HepG2 (cell line): ENCODE measurements around the gene CYP4V2. TPM values are rescaled to one million over a fixed set of nuclear protein-coding genes. Genes with fewer than 3 reads are reported as not detected.

Source experiments
- FOXO1 ChIP-seq: sonication (generic); formaldehyde crosslinking; IDR thresholded peaks from 2 replicates; pipeline ENCODE4 v1.4.0; 2020; ENCODE audit warnings: missing genetic modification reagents
- KDM5B ChIP-seq: sonication (generic); formaldehyde crosslinking; IDR thresholded peaks from 2 replicates; pipeline ENCODE4 v1.4.0; 2020; ENCODE audit warnings: missing genetic modification reagents, mild to moderate bottlenecking, borderline replicate concordance
- KIAA2018 ChIP-seq: sonication (generic); formaldehyde crosslinking; IDR thresholded peaks from 2 replicates; pipeline ENCODE4 v1.5.0; 2020; ENCODE audit warnings: mild to moderate bottlenecking, missing genetic modification reagents, borderline replicate concordance
- LCORL ChIP-seq, 2 experiments: fragments of 450-650 bp in 1 of 2; sonication (generic) in 1 of 2; formaldehyde crosslinking in 1 of 2; IDR thresholded peaks; 2 replicates each; pipeline versions ENCODE4 v1.5.0 to v1.6.1; 2017 to 2020; ENCODE audit warnings: antibody characterized with exemption in 1 of 2, missing genetic modification reagents in 1 of 2
- MEIS1 ChIP-seq: sonication (generic); formaldehyde crosslinking; IDR thresholded peaks from 2 replicates; pipeline ENCODE4 v1.9.0; 2021; ENCODE audit warnings: mild to moderate bottlenecking, missing genetic modification reagents, moderate library complexity, borderline replicate concordance
- NFYC ChIP-seq: IDR thresholded peaks from 2 replicates; pipeline ENCODE4 v1.6.1; 2016; ENCODE audit warnings: missing genetic modification reagents, missing compliant biosample characterization
- NONO ChIP-seq, 2 experiments: fragments of 450-650 bp in 1 of 2; sonication (generic) in 1 of 2; formaldehyde crosslinking in 1 of 2; IDR thresholded peaks in 1 of 2; conservative IDR thresholded peaks in 1 of 2; 2 replicates each; pipeline versions ENCODE4 v1.6.1 to v1.8.0; 2017 to 2022; ENCODE audit warnings: mild to moderate bottlenecking in 1 of 2, missing genetic modification reagents in 1 of 2, moderate library complexity in 1 of 2
- POLR2A ChIP-seq, 2 experiments: IDR thresholded peaks; 2 replicates each; pipeline ENCODE4 v1.6.1; 2011; ENCODE audit warnings: low read depth in 2 of 2, low read length in 2 of 2, mild to moderate bottlenecking in 1 of 2, moderate library complexity in 1 of 2; ENCODE audit not compliant: insufficient read depth in 1 of 2
- PTBP1 ChIP-seq: fragments of 200-400 bp; formaldehyde crosslinking; IDR thresholded peaks from 2 replicates; pipeline ENCODE4 v1.6.1; 2018; ENCODE audit warnings: low read length, low read depth; ENCODE audit not compliant: poor library complexity, severe bottlenecking
- SMARCC2 ChIP-seq: fragments of 450-650 bp; IDR thresholded peaks from 2 replicates; pipeline ENCODE4 v1.6.1; 2017; ENCODE audit warnings: antibody characterized with exemption, mild to moderate bottlenecking
- ZHX1 ChIP-seq: sonication (generic); formaldehyde crosslinking; IDR thresholded peaks from 2 replicates; pipeline ENCODE4 v1.8.1; 2022; ENCODE audit warnings: low read depth, mild to moderate bottlenecking, missing genetic modification reagents
- ZNF225 ChIP-seq: sonication (generic); formaldehyde crosslinking; IDR thresholded peaks from 2 replicates; pipeline ENCODE4 v1.4.0; 2020; ENCODE audit warnings: mild to moderate bottlenecking, missing genetic modification reagents
- ZNF549 ChIP-seq: sonication (generic); formaldehyde crosslinking; IDR thresholded peaks from 2 replicates; pipeline ENCODE4 v1.5.0; 2020; ENCODE audit warnings: missing genetic modification reagents
- ZNF550 ChIP-seq: sonication (generic); formaldehyde crosslinking; IDR thresholded peaks from 2 replicates; pipeline ENCODE4 v1.4.0; 2020; ENCODE audit warnings: mild to moderate bottlenecking, missing genetic modification reagents, borderline replicate concordance
- ZNF619 ChIP-seq: sonication (generic); formaldehyde crosslinking; IDR thresholded peaks from 2 replicates; pipeline ENCODE4 v1.4.0; 2020; ENCODE audit warnings: mild to moderate bottlenecking, missing genetic modification reagents
- ZNF691 ChIP-seq: sonication (generic); formaldehyde crosslinking; IDR thresholded peaks from 2 replicates; pipeline ENCODE4 v1.4.0; 2020; ENCODE audit warnings: missing genetic modification reagents, low read depth, mild to moderate bottlenecking, borderline replicate concordance
- ZNF768 ChIP-seq: sonication (generic); formaldehyde crosslinking; IDR thresholded peaks from 2 replicates; pipeline ENCODE4 v1.4.0; 2020; ENCODE audit warnings: missing genetic modification reagents
- polyA plus RNA-seq, 8 experiments: library from polyadenylated mRNA; depleted of rRNA in 3 of 8; stranded (reverse) in 7 of 8; unstranded in 1 of 8; fragments of >200 nt; fragmentation: Illumina TruSeq in 4 of 8; extraction: Trizol in 4 of 8; gene quantifications; 2 replicates each; pipeline versions ENCODE4 v1.2.1 to v1.2.3, GENCODE V29; 2011 to 2016; ENCODE audit warnings: low read depth in 4 of 8, missing spikeins in 1 of 8, mixed read lengths in 1 of 8; ENCODE audit not compliant: insufficient read depth in 1 of 8
- total RNA-seq, 5 experiments: library from RNA; depleted of rRNA; stranded (reverse); fragments of >200 nt; fragmentation: Illumina TruSeq; extraction: Trizol; gene quantifications; 2 replicates each; pipeline ENCODE4 v1.2.3, GENCODE V29; 2016; ENCODE audit warnings: low read depth in 1 of 5

CYP4V2 gene
- total and polyA plus RNA-seq, 2 of the 13 experiments (the other 11 are each of a cell fraction or from before 2014, with no cell fraction given) = 4.7 to 7.2 TPM

GRCh38 chr4:186192066-186192612 is 772 bp downstream of the CYP4V2 start (continued):
- TF ChIP-seq ZHX1 (CRISPR knock-in tag) = no peak
- TF ChIP-seq FOXO1 (CRISPR knock-in tag) = no peak
- TF ChIP-seq ZNF768 = 0 out of 2 replicates have a peak, but pooled peaks have one; percentile 1
- TF ChIP-seq PTBP1 = no peak
- no peak for TF ChIP-seq ZNF225
- TF ChIP-seq KIAA2018 (CRISPR knock-in tag) = no peak
- TF ChIP-seq ZNF550 (CRISPR knock-in tag) = peak; percentile 28; the same call in 1 of the 2 replicates
- TF ChIP-seq LCORL (IDR thresholded peaks at IDR 0.05) = no peak
- peak; percentile 51; the same call in 1 of the 2 replicates for TF ChIP-seq LCORL (CRISPR knock-in tag; IDR thresholded peaks at IDR 0.05)
- peak; percentile 20 to 32; a peak in 2 of 4 replicates for TF ChIP-seq POLR2A (IDR thresholded peaks at IDR 0.05; ENCODE audit: insufficient read depth in 1 of 2, low read depth in 2 of 2, low read length in 2 of 2)
- TF ChIP-seq NONO (IDR thresholded peaks at IDR 0.05) = no peak
- TF ChIP-seq NONO (CRISPR knock-in tag; conservative IDR thresholded peaks at IDR 0.05) = peak; percentile 31; the same call in 1 of the 2 replicates
- peak; percentile 44; the same call in 1 of the 2 replicates for TF ChIP-seq ZNF691 (CRISPR knock-in tag)
- no peak for TF ChIP-seq SMARCC2
- TF ChIP-seq ZNF619 (CRISPR knock-in tag) = 0 out of 2 replicates have a peak, but pooled peaks have one; percentile 47
- no peak for TF ChIP-seq NFYC (CRISPR knock-in tag)
- TF ChIP-seq MEIS1 = no peak
- TF ChIP-seq ZNF549 (CRISPR knock-in tag) = no peak
- peak; percentile 4; the same call in 1 of the 2 replicates for TF ChIP-seq KDM5B (CRISPR knock-in tag)
